ENCODE data around the gene SYNDIG1. TPM values are rescaled to one million over a fixed set of nuclear protein-coding genes. Genes with fewer than 3 reads are reported as not detected.

Gene SYNDIG1
- total and polyA plus RNA-seq, 2 of the 4 experiments (the other 2 are of a cell fraction), result not detected

DNA sequence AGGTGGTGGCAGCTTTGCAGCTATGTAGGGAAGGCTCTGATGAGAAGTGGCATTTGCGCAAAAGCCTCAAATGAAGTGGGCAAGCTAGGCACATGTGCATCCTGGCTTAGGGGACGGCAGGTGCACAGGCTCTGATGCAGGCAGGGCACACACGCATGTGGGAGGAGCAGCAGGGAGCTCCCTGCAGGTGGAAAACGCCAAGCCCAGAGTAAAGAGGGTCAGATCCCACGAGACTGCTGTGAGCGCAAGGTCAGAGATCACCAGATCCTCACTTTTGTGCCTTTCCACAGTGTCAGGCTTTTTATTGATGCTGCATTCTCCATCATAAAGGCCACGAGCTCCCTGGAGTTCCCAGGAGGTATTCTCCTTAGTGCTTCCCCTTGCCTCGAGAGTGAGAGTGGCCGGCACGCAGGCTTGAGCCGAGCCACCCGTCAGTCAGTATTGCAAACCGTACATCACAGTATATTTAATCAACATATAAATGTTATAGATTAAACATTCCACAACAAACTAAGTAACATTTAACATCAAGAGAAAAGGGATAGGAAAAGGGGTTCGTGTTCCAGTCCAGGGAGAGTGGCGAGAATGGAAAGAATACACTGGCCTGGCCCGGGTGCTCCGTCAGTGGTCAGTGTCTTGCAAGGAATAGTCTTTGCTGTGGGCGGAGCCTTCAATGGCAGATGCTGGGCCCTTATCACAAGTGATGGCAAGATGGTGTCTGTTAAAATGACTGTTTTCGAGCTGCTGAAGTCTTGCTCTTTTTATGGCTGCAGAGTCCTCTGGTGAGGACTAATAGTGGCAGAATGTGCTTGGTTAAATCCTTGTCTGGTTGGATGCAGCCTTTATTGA lies 109.4 kb downstream of the SYNDIG1 start:
- no TSS peak for BruUV-seq (replicated peaks)
- POLR2A ChIA-PET (ENCODE audit: unreplicated experiment), result no interaction called here
- CTCF ChIA-PET, result no interaction called here

More for the DNA sequence above, 109.4 kb downstream of the SYNDIG1 start:
- Histone ChIP-seq H4K8ac (ENCODE audit: low read depth in 2 of 2, low read length in 2 of 2) (no peak overlapping the region), H3K14ac (replicated peaks; ENCODE audit: low read depth, low read length) (no peak overlapping the region), H3K4ac (ENCODE audit: low read depth, low read length) (no peak overlapping the region), H2AK9ac (replicated peaks; ENCODE audit: low read depth, low read length, poor library complexity) (no peak overlapping the region), H4K5ac (ENCODE audit: low read depth, low read length) (no peak overlapping the region), H3K56ac (ENCODE audit: extremely low read depth, insufficient read depth, low read length) (no peak overlapping the region), H4K91ac (ENCODE audit: insufficient read depth, low read depth, low read length) (no peak overlapping the region), H3K4me3 (ENCODE audit: insufficient read depth, low read depth, low read length) (no peak overlapping the region), H2AFZ (replicated peaks; ENCODE audit: low read length, poor library complexity) (peak overlapping the region; percentile 43), H3K18ac (ENCODE audit: low read depth, low read length) (no peak overlapping the region), H3K23ac (ENCODE audit: low read depth, low read length) (no peak overlapping the region), H3K9me1 (ENCODE audit: insufficient read depth, low read length) (no peaks in the 10 kb centered on the region), H3K9me3 (ENCODE audit: control insufficient read depth, insufficient read depth, low read length) (no peaks in the 10 kb centered on the region), H3K4me1 (ENCODE audit: control insufficient read depth, insufficient read depth, low read length) (no peaks in the 10 kb centered on the region), H2BK20ac (ENCODE audit: low read depth, low read length) (no peak overlapping the region), H2BK5ac (ENCODE audit: low read depth, low read length, poor library complexity, severe bottlenecking) (no peak overlapping the region), H3K4me2 (ENCODE audit: low read depth, low read length) (no peak overlapping the region), H3K27me3 (ENCODE audit: control insufficient read depth, insufficient read depth, low read length) (no peaks in the 10 kb centered on the region), H2AK5ac (ENCODE audit: low read depth, low read length) (no peak overlapping the region), H4K20me1 (ENCODE audit: insufficient read depth, low read length) (no peaks in the 10 kb centered on the region), H2BK15ac (ENCODE audit: low read depth, low read length) (no peak overlapping the region), H3K9ac (ENCODE audit: low read depth, low read length) (no peak overlapping the region), H3K79me1 (ENCODE audit: low read depth in 1 of 2, low read length in 2 of 2) (no peaks in the 10 kb centered on the region), H2BK120ac (ENCODE audit: low read depth, low read length) (no peak overlapping the region), H3K27ac (ENCODE audit: insufficient read depth, low read length) (no peak overlapping the region), H3K36me3 (ENCODE audit: control insufficient read depth, insufficient read depth, low read length) (no peaks in the 10 kb centered on the region)
- WGBS, 2 experiments (ENCODE audit: extremely low coverage in 2 of 2, insufficient read length in 1 of 2), result 76% methylated on average over 8 of the region's 19 CpGs; no CpG with 5 or more reads in 1 of the 2 experiments
- ATAC-seq (ENCODE audit: low read depth), result no peak
- TF ChIP-seq RAD21 (IDR thresholded peaks at IDR 0.05; ENCODE audit: low read length) (no peak), MAZ (IDR thresholded peaks at IDR 0.05; ENCODE audit: borderline replicate concordance, low read depth, low read length) (no peak), BHLHE40 (IDR thresholded peaks at IDR 0.05; ENCODE audit: low read depth, low read length) (no peak), SMC3 (IDR thresholded peaks at IDR 0.05; ENCODE audit: low read depth, low read length) (no peak), FOS (IDR thresholded peaks at IDR 0.05; ENCODE audit: low read depth, low read length) (no peak), POLR2A (IDR thresholded peaks at IDR 0.05; ENCODE audit: low read depth, low read length) (no peak), CTCF (conservative IDR thresholded peaks at IDR 0.05; ENCODE audit: low read depth, low read length) (no peak), MAFK (IDR thresholded peaks at IDR 0.05; ENCODE audit: low read depth, low read length) (no peak), CHD1 (IDR thresholded peaks at IDR 0.05; ENCODE audit: low read depth, low read length) (no peak)
- TF ChIP-seq, protein P1, sequence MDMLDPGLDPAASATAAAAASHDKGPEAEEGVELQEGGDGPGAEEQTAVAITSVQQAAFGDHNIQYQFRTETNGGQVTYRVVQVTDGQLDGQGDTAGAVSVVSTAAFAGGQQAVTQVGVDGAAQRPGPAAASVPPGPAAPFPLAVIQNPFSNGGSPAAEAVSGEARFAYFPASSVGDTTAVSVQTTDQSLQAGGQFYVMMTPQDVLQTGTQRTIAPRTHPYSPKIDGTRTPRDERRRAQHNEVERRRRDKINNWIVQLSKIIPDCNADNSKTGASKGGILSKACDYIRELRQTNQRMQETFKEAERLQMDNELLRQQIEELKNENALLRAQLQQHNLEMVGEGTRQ (IDR thresholded peaks at IDR 0.05; ENCODE audit: low read depth, low read length), result no peak
- in situ Hi-C loops (cut with MboI; ENCODE audit: low sequenced_read_pairs), result no loop called here
- dilution Hi-C loops (cut with HindIII; ENCODE audit: low sequenced_read_pairs, unreplicated experiment), result no loop called here
- intact Hi-C loops (cut with micrococcal nuclease), result no loop called here
- DNase-seq, result no peak

Measured in IMR-90 (cell line).